T1000 (cell line): Measurements from ENCODE around the gene MARS1.
A peak's percentile ranks its signal among the peaks of the same experiment; 100 is the strongest.
"Not testable (repeated sequence)": the region's sequence is repeated elsewhere in the genome, so short reads cannot be mapped to it uniquely, and the experiment has no call there.

Source experiments
- DNase-seq: peaks from one replicate; lab custom pipeline; 2025; ENCODE audit warnings: mixed read lengths; lab: John Stamatoyannopoulos, UW

MARS1 gene

DNA sequence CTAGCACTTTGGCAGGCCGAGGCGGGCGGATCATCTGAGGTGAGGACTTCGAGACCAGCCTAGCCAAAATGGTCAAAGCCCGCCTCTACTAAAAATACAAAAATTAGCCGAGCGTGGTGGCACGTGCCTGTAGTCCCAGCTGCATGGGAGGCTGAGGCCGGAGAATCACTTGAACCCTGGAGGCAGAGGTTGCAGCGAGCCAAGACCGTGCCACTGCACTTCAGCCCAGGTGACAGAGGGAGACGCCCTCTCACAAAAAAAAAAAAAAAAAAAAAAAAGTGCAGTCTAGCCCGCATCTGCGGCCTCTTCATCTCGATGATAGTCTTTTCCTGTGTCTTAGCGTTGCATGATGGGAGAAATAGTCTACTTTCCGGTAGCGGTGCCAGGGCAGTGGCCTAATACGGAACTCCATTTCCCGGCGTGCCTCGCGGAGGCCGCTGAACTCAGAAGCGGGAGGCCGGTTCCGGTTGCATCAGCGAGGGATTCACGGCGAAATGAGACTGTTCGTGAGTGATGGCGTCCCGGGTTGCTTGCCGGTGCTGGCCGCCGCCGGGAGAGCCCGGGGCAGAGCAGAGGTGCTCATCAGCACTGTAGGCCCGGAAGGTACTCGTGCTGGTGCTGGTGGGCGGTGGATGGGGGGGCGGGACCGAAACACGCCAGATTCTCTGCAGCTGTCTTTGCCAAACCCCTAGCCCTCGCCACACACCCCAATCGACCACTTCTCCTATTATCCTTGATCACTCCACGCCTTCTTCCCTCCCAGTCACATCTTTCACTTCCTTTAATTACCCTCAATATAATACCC lies at the start of gene MARS1:
Gene MARS1 (plus strand): TSS at position 472 of the 805 bp plus-strand sequence. CDS start 23 bp downstream, at position 495.
- peak; percentile 89 for DNase-seq

DNA sequence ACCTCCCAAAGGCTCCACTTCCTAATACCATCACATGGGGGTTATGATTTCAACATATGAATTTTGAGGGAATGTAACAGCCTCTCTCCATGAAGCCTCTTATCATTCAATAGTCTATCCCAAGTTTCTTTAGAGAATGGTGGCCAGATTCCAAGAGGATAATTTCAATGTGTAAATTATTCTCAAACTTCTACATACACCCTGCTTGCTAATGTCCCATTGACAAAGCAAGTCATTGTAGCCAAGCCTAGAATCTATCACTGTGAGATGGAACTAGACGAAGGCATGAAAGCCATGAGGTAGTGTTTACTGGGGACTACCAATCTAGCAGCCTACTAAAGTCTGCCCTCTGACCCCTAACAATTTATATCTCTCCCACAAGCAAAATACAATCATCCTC lies 49.5 kb upstream of the MARS1 start:
- DNase-seq: no peak

DNA sequence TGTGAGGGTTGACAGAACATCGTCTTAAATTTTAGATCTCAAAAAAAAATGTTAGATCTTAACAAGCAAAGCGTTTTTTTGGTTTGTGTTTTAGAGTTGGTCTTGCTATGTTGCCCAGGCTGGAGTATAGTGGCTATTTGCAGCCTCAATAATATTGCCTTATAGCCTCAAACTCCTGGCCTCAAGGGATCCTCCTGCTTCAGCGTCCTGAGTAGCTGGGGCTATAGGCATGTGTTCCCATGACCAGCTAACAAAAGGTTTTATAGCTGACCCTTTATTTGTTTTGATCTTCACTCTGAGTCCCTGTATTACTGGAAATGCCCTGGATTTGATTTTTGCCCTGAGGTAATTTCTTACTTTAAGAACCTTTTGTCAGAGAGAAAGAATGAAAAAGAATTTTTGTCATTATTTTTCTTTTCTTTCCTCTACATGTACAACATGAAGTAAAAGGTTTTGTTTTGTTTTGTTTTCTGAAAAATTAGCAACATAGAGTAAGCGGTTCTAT lies 48.1 kb upstream of the MARS1 start:
- DNase-seq: no peak

GRCh38 chr12:57441393-57441792 lies 46.5 kb upstream of the MARS1 start:
- not testable (repeated sequence) for DNase-seq

GRCh38 chr12:57441846-57442427 lies 45.9 kb upstream of the MARS1 start:
- DNase-seq: no peak

DNA sequence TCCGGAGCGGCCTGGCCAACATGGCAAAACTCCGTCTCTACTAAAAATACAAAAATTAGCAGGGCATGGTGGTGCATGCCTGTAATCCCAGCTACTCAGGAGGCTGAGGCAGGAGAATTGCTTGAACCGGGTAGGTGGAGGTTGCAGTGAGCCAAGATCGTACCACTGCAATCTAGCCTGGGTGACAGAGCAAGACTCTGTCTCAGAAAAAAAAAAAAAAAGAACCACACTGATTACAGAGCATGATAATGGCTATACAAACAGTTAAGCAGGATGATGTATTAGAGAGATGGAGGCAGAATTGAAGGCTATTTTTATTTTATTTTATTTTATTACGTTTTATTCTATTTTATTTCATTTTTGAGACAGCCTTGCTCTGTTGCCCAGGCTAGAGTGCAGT lies 43.5 kb upstream of the MARS1 start:
- not testable (repeated sequence) for DNase-seq

- DNase-seq: no peak
Measured at GRCh38 chr12:57444744-57445143, 43.1 kb upstream of the MARS1 start.

DNA sequence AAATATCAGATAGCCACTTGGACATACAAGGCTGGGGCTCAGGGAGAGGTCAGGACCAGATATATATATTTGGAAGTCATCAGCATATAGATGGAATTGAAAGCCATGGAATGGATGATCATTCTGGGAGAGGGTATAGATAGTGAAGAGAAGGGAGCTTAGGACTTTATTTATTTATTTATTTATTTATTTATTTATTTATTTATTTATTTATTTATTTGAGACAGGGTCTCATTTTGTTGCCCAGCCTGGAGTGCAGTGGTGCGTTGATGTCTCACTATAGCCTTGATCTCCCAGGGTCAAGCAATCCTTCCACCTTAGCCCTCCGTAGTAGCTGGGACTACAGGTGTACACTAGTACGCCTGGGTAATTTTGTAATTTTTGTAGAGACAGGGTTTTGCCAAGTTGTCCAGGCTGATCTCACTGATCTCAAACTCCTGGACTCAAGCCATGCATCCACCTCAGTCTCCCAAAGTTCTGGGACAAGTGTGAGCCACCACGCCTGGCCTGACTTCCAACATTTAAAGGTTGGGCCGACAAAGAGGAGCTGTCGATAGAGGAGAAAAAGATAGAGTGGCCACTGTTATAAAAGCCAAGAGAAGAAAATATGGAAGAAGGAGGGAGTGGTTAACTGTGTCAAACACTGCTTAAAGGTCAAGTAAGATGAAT lies 41.4 kb upstream of the MARS1 start:
- DNase-seq: no peak

GRCh38 chr12:57448669-57449068 lies 39.2 kb upstream of the MARS1 start:
- DNase-seq: no peak

DNA sequence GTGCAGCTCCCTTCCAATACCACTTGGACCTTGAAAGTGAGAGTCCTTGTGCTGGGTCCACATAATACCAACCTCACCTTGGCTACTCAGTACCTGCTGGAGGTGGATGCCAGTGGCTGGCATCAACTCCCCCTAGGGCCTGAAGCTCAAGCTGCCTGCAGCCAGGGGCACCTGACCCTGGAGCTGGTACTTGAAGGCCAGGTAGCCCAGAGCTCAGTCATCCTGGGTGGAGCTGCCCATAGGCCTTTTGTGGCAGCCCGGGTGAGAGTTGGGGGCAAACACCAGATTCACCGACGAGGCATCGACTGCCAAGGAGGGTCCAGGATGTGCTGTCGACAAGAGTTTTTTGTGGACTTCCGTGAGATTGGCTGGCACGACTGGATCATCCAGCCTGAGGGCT lies 38.5 kb upstream of the MARS1 start:
- DNase-seq: no peak

- DNase-seq: no peak
Measured at GRCh38 chr12:57450057-57450456, 37.8 kb upstream of the MARS1 start.

GRCh38 chr12:57451233-57451778 lies 36.6 kb upstream of the MARS1 start:
- DNase-seq: no peak

GRCh38 chr12:57452181-57452936 lies 35.5 kb upstream of the MARS1 start:
- peak; percentile 17 for DNase-seq

GRCh38 chr12:57452937-57453509 lies 34.8 kb upstream of the MARS1 start:
- peak; percentile 50 for DNase-seq

DNA sequence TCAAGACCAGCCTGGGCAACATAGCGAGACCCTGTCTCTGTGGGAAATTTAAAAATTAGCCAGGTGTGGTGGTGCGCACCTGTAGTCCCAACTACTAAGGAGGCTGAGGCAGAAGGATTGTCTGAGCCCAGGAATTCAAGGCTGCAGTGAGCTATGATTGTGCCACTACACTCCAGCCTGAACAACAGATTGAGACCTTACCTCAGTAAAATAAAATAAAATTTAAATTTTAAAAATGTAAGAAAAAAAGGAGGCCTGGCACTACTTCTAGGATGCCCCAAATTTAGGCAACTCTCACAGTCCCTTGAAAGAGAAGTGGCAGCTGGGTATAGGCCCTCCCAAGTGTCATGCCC lies 33.7 kb upstream of the MARS1 start:
- no peak for DNase-seq

GRCh38 chr12:57454566-57455373 lies 33.1 kb upstream of the MARS1 start, which contains the start of gene INHBE:
Gene INHBE (plus strand): TSS chr12:57455307. CDS start chr12:57455537, 230 bp downstream.
- DNase-seq: peak; percentile 5

DNA sequence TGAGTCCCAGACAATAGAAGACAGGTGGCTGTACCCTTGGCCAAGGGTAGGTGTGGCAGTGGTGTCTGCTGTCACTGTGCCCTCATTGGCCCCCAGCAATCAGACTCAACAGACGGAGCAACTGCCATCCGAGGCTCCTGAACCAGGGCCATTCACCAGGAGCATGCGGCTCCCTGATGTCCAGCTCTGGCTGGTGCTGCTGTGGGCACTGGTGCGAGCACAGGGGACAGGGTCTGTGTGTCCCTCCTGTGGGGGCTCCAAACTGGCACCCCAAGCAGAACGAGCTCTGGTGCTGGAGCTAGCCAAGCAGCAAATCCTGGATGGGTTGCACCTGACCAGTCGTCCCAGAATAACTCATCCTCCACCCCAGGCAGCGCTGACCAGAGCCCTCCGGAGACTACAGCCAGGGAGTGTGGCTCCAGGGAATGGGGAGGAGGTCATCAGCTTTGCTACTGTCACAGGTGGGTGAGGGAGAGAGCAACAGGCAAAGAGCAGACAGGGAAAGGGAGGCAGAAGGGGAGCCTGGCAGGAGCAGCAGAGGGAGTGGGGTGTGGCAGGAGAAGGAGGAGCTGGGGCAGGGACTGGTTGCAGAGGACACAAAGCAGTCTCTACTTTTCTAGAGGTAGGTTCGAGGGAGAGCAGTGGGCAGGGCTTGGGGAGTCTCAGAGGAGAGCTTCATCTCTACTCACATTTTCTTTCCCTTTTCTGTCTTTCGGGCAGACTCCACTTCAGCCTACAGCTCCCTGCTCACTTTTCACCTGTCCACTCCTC lies 32.3 kb upstream of the MARS1 start:
- DNase-seq: no peak

GRCh38 chr12:57456145-57456700 lies 31.6 kb upstream of the MARS1 start:
- DNase-seq: peak; percentile 12

- DNase-seq: no peak
Measured at GRCh38 chr12:57456737-57457490, 31.0 kb upstream of the MARS1 start.
